Ishikawa (cell line): ENCODE measurements around the gene HBM.

Experiments
- CEBPB ChIP-seq: IDR thresholded peaks from 2 replicates; pipeline ENCODE4 v1.6.1; 2012
- CREB1 ChIP-seq: IDR thresholded peaks from 2 replicates; pipeline ENCODE4 v1.6.1; 2012; ENCODE audit warnings: low read depth
- EGR1 ChIP-seq: IDR thresholded peaks from 2 replicates; pipeline ENCODE4 v1.6.1; 2012
- EP300 ChIP-seq: IDR thresholded peaks from 2 replicates; pipeline ENCODE4 v1.6.1; 2012; ENCODE audit warnings: borderline replicate concordance
- FOXM1 ChIP-seq: IDR thresholded peaks from 2 replicates; pipeline ENCODE4 v1.6.1; 2012; ENCODE audit warnings: low read depth, borderline replicate concordance
- NFIC ChIP-seq: IDR thresholded peaks from 2 replicates; pipeline ENCODE4 v1.6.1; 2012
- RAD21 ChIP-seq: IDR thresholded peaks from 2 replicates; pipeline ENCODE4 v1.6.1; 2012; ENCODE audit warnings: low read depth
- REST ChIP-seq: IDR thresholded peaks from 2 replicates; pipeline ENCODE4 v1.6.1; 2012; ENCODE audit warnings: low read depth, mild to moderate bottlenecking
- TAF1 ChIP-seq: IDR thresholded peaks from 2 replicates; pipeline ENCODE4 v1.6.1; 2012; ENCODE audit warnings: low read depth, mild to moderate bottlenecking
- TCF12 ChIP-seq: IDR thresholded peaks from 2 replicates; pipeline ENCODE4 v1.6.1; 2012; ENCODE audit warnings: low read depth
- TEAD4 ChIP-seq: IDR thresholded peaks from 2 replicates; pipeline ENCODE4 v1.6.1; 2012
- YY1 ChIP-seq: IDR thresholded peaks from 2 replicates; pipeline ENCODE4 v1.6.1; 2012; ENCODE audit warnings: low read depth
- ZBTB7A ChIP-seq: IDR thresholded peaks from 2 replicates; pipeline ENCODE4 v1.6.1; 2012; ENCODE audit warnings: low read depth
- TF ChIP-seq, protein P1 (sequence below): IDR thresholded peaks from 2 replicates; pipeline ENCODE4 v1.6.1; 2012
- TF ChIP-seq, protein P2 (sequence below): IDR thresholded peaks from 2 replicates; pipeline ENCODE4 v1.6.1; 2012

HBM gene

DNA sequence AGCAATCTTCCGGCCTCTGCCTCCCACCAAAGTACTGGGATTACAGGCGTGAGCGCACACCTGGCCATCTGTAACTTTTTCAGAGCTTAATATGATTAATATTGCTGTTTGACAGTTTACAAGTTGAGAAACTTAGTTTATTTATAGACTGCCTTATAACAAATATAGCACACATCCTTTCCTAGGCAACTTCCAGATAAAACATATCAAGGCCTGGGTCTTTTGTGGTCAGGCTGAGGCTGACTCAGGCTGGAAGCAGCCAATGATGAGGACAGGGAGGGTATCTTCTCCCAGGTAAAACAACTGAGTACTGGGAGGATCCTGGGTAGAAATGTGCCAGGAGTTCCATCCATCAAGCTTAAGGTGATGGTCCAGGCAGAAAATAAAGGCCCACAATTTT lies 47.2 kb downstream of the HBM start:
- TF ChIP-seq TEAD4 (no peak), EGR1 (no peak), REST (no peak), CREB1 (no peak), FOXM1 (no peak), EP300 (no peak), CEBPB (no peak), TCF12 (no peak), YY1 (no peak), TAF1 (no peak), ZBTB7A (no peak), NFIC (no peak), RAD21 (no peak)
- TF ChIP-seq, protein P1, sequence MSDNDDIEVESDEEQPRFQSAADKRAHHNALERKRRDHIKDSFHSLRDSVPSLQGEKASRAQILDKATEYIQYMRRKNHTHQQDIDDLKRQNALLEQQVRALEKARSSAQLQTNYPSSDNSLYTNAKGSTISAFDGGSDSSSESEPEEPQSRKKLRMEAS: no peak
- TF ChIP-seq, protein P2, sequence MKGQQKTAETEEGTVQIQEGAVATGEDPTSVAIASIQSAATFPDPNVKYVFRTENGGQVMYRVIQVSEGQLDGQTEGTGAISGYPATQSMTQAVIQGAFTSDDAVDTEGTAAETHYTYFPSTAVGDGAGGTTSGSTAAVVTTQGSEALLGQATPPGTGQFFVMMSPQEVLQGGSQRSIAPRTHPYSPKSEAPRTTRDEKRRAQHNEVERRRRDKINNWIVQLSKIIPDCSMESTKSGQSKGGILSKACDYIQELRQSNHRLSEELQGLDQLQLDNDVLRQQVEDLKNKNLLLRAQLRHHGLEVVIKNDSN: no peak
